CD14-positive monocyte (primary cell): ENCODE measurements around the gene LKAAEAR1. TPM values are rescaled to one million over a fixed set of nuclear protein-coding genes. Genes with fewer than 3 reads are reported as not detected.

Source experiments
- DNase-seq, 3 donors: peaks; one replicate each; pipeline ENCODE4 v3.0.0-alpha.2; 2011 to 2022
- H2AFZ ChIP-seq: 2 replicates; pipeline ENCODE4 v1.6.0; 2012; ENCODE audit warnings: mild to moderate bottlenecking, low read depth, low read length, inconsistent platforms; ENCODE audit not compliant: insufficient read depth, poor library complexity, severe bottlenecking
- H3K27ac ChIP-seq, 2 donors: 1 replicate in 1 of 2; 2 replicates in 1 of 2; pipeline ENCODE4 v1.5.1; 2012 to 2013; ENCODE audit warnings: low read length in 2 of 2, control low read depth in 1 of 2, inconsistent platforms in 1 of 2, low read depth in 1 of 2, mild to moderate bottlenecking in 1 of 2
- H3K27me3 ChIP-seq, 2 donors: one replicate each; pipeline versions ENCODE4 v1.6.0 to v1.6.1; 2011 to 2013; ENCODE audit warnings: low read length in 2 of 2; ENCODE audit not compliant: control insufficient read depth in 2 of 2, insufficient read depth in 2 of 2
- H3K36me3 ChIP-seq, 2 donors: replicated peaks in 1 of 2; 1 replicate in 1 of 2; 2 replicates in 1 of 2; pipeline versions ENCODE4 v1.5.1 to v1.6.1; 2012 to 2013; ENCODE audit warnings: low read length in 2 of 2, control low read depth in 1 of 2, inconsistent platforms in 1 of 2, mild to moderate bottlenecking in 1 of 2; ENCODE audit not compliant: insufficient read depth in 2 of 2, control insufficient read depth in 1 of 2
- H3K4me1 ChIP-seq, 2 donors: 1 replicate in 1 of 2; 2 replicates in 1 of 2; pipeline versions ENCODE4 v1.5.1 to v1.6.1; 2012 to 2013; ENCODE audit warnings: low read length in 2 of 2, control low read depth in 1 of 2, inconsistent platforms in 1 of 2, mild to moderate bottlenecking in 1 of 2, moderate library complexity in 1 of 2; ENCODE audit not compliant: insufficient read depth in 2 of 2, control insufficient read depth in 1 of 2
- H3K4me2 ChIP-seq: replicated peaks from 2 replicates; pipeline ENCODE3; 2012; ENCODE audit warnings: low read length, moderate library complexity, mild to moderate bottlenecking; ENCODE audit not compliant: poor library complexity, severe bottlenecking; ENCODE audit errors: extremely low read depth
- H3K4me3 ChIP-seq, 3 experiments: fragments of 200-600 bp in 1 of 3; sonication (generic) in 1 of 3; replicated peaks in 1 of 3; 1 replicate in 2 of 3; 2 replicates in 1 of 3; pipeline ENCODE4 v1.5.1; 2011 to 2013; ENCODE audit warnings: low read length in 3 of 3, mild to moderate bottlenecking in 3 of 3, control low read depth in 2 of 3, low read depth in 2 of 3, inconsistent platforms in 1 of 3, moderate library complexity in 1 of 3
- H3K79me2 ChIP-seq: 2 replicates; pipeline ENCODE4 v1.6.0; 2012; ENCODE audit warnings: mild to moderate bottlenecking, control low read depth, inconsistent platforms, low read length, moderate library complexity; ENCODE audit not compliant: insufficient read depth
- H3K9ac ChIP-seq: 2 replicates; pipeline ENCODE4 v1.6.0; 2017; ENCODE audit warnings: low read length, mild to moderate bottlenecking; ENCODE audit not compliant: insufficient read depth, poor library complexity, severe bottlenecking
- H3K9me3 ChIP-seq, 2 donors: replicated peaks in 1 of 2; 1 replicate in 1 of 2; 2 replicates in 1 of 2; pipeline versions ENCODE4 v1.5.1 to v1.6.1; 2012 to 2013; ENCODE audit warnings: low read length in 2 of 2, control low read depth in 1 of 2; ENCODE audit not compliant: control insufficient read depth in 1 of 2, insufficient read depth in 1 of 2
- H4K20me1 ChIP-seq: 2 replicates; pipeline ENCODE4 v1.6.0; 2012; ENCODE audit warnings: mild to moderate bottlenecking, low read length, control low read depth, moderate library complexity; ENCODE audit not compliant: insufficient read depth
- H3K27ac Mint-ChIP-seq, 7 donors: one replicate each; pipeline ENCODE4 v1.8.0; 2020; ENCODE audit warnings: mild to moderate bottlenecking in 7 of 7, mixed read lengths in 7 of 7, moderate library complexity in 6 of 7, inconsistent platforms in 2 of 7
- H3K27me3 Mint-ChIP-seq, 3 donors: one replicate each; pipeline ENCODE4 v1.8.0; 2021 to 2022; ENCODE audit warnings: low read depth in 3 of 3, mild to moderate bottlenecking in 3 of 3, mixed read lengths in 3 of 3, moderate library complexity in 3 of 3, inconsistent platforms in 1 of 3
- H3K36me3 Mint-ChIP-seq, 2 donors: one replicate each; pipeline ENCODE4 v1.8.0; 2020; ENCODE audit warnings: mixed read lengths in 2 of 2, inconsistent platforms in 1 of 2, mild to moderate bottlenecking in 1 of 2
- H3K4me1 Mint-ChIP-seq: one replicate; pipeline ENCODE4 v1.8.0; 2020; ENCODE audit warnings: mild to moderate bottlenecking, mixed read lengths
- H3K4me3 Mint-ChIP-seq, 2 donors: one replicate each; pipeline ENCODE4 v1.8.0; 2020; ENCODE audit warnings: mild to moderate bottlenecking in 2 of 2, mixed read lengths in 2 of 2, moderate library complexity in 1 of 2
- H3K9me3 Mint-ChIP-seq, 7 donors: one replicate each; pipeline ENCODE4 v1.8.0; 2020 to 2022; ENCODE audit warnings: mixed read lengths in 7 of 7, mild to moderate bottlenecking in 6 of 7, moderate library complexity in 6 of 7, inconsistent platforms in 2 of 7
- WGBS: methylation state at CpG from one replicate; pipeline ENCODE4 v1.1.5; 2013; ENCODE audit warnings: missing lambda C conversion rate; ENCODE audit not compliant: insufficient coverage; 5-methylcytosine and 5-hydroxymethylcytosine counted together
- intact Hi-C, 2 donors: fragments of 100-400 bp; cut with micrococcal nuclease; formaldehyde crosslinking; loops; one replicate each; pipeline versions ENCODE4 v1.15.0 to v1.15.1; 2023
- polyA plus RNA-seq, 3 donors: library from polyadenylated mRNA; depleted of rRNA in 1 of 3; unstranded in 2 of 3; stranded (reverse) in 1 of 3; fragments of 300-500 nt in 2 of 3; fragments of >200 nt in 1 of 3; fragmentation: Illumina TruSeq in 2 of 3; gene quantifications; 1 replicate in 2 of 3; 2 replicates in 1 of 3; pipeline ENCODE4 v1.2.3, GENCODE V29; 2012 to 2021
- TF ChIP-seq, protein P1 (sequence below): fragments of 200-600 bp; IDR thresholded peaks from one replicate; pipeline ENCODE4 v1.8.0; 2022; ENCODE audit warnings: antibody characterized with exemption, mild to moderate bottlenecking

LKAAEAR1 gene
- polyA plus RNA-seq, 3 donors = 0.61 to 0.86 (median 0.64) TPM

DNA sequence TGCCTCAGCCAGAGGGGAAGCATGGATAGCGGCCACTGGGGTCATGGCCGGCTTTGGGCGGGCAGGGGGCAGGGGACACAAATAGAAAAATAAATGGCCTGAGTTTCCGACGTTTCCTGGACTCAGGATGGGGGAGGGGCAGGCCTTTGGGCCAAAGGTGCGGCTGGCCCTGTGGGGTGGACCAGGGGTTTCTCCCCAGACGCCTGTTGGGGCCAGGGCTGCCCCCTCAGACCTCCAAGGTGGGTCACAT lies 27.6 kb downstream of the LKAAEAR1 start:
- Histone ChIP-seq H3K4me2 (no peak overlapping the region), H3K9me3 (no peaks in the 10 kb centered on the region), H4K20me1 (no peaks in the 10 kb centered on the region), H3K9ac (no peak overlapping the region), H2AFZ (no peak overlapping the region), H3K79me2 (no peaks in the 10 kb centered on the region), H3K4me3 (no peak overlapping the region), H3K27me3 (peaks cover 0 to 39% of the 10 kb centered on the region in 2 donors), H3K36me3 (no peaks in the 10 kb centered on the region), H3K27ac (no peak overlapping the region), H3K4me1 (peaks cover 10 to 14% of the 10 kb centered on the region in 2 donors)
- TF ChIP-seq, protein P1, sequence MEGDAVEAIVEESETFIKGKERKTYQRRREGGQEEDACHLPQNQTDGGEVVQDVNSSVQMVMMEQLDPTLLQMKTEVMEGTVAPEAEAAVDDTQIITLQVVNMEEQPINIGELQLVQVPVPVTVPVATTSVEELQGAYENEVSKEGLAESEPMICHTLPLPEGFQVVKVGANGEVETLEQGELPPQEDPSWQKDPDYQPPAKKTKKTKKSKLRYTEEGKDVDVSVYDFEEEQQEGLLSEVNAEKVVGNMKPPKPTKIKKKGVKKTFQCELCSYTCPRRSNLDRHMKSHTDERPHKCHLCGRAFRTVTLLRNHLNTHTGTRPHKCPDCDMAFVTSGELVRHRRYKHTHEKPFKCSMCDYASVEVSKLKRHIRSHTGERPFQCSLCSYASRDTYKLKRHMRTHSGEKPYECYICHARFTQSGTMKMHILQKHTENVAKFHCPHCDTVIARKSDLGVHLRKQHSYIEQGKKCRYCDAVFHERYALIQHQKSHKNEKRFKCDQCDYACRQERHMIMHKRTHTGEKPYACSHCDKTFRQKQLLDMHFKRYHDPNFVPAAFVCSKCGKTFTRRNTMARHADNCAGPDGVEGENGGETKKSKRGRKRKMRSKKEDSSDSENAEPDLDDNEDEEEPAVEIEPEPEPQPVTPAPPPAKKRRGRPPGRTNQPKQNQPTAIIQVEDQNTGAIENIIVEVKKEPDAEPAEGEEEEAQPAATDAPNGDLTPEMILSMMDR = no peak
- Mint-ChIP-seq H3K27me3 (peaks cover 35 to 61% (median 38%) of the 10 kb centered on the region in 3 donors), H3K4me3 (no peak overlapping the region), H3K4me1 (peaks cover 19% of the 10 kb centered on the region), H3K36me3 (peaks cover 0 to 3% of the 10 kb centered on the region in 2 donors), H3K9me3 (peaks cover 0 to 3% (median 0%) of the 10 kb centered on the region in 7 donors), H3K27ac (no peak overlapping the region)
- no peak for DNase-seq
- 60% methylated on average over 4 of the region's 7 CpGs for WGBS
- intact Hi-C loops = no loop called here

DNA sequence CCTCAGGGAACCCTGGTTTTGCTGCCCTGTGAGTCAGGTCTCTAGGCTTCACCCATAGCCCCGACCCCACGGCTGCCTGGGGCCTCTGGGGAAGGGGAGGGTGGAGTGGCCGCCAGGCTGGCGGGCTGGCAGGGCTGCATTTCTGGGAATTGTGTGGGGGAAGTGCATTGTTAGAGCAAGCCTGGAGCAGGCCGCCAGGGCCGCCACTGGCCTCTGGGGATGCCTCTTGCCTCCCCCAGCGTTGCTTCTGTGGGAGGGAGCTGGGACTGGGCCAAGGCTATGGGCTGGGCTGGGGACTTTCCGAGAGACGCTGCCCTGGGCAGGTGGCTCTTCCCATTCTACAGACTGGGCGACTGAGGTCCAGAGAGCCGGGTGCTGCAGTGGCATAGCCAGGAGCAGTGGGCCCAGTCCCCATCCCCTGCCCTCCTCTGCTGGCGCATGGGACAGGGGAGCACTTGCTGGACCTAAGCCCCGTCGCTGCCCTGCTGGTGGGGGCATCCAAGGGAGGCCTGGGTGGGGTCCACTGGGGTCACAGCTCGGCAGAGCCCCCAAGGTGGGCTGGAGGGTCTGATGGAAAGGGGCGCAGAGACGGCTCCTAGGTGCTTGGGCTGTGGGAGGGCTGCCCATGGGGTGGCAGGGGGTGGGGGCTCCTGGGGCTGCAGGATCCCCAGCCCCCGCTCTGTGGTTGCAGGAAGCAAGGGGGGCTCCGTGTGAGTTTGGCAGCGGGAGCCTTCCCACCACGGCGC lies 28.1 kb downstream of the LKAAEAR1 start:
- no peak overlapping the region for H3K4me3 ChIP-seq
- peaks cover 0 to 40% of the 10 kb centered on the region in 2 donors for H3K27me3 ChIP-seq
- peaks cover 0 to 3% (median 0%) of the 10 kb centered on the region in 7 donors for H3K9me3 Mint-ChIP-seq

More for the DNA sequence above, 28.1 kb downstream of the LKAAEAR1 start:
- no peaks in the 10 kb centered on the region for H3K36me3 ChIP-seq
- H4K20me1 ChIP-seq = no peaks in the 10 kb centered on the region
- Mint-ChIP-seq H3K27me3 (peaks cover 38 to 66% (median 43%) of the 10 kb centered on the region in 3 donors), H3K4me3 (no peak overlapping the region), H3K4me1 (peaks cover 19% of the 10 kb centered on the region), H3K36me3 (peaks cover 0 to 3% of the 10 kb centered on the region in 2 donors), H3K27ac (no peak overlapping the region)
- 43% methylated on average over 21 of the region's 22 CpGs for WGBS
- H3K9me3 ChIP-seq = no peaks in the 10 kb centered on the region
- intact Hi-C loops = no loop called here
- H3K4me1 ChIP-seq = peaks cover 10 to 14% of the 10 kb centered on the region in 2 donors
- H3K9ac ChIP-seq = no peak overlapping the region
- H2AFZ ChIP-seq = no peak overlapping the region
- no peaks in the 10 kb centered on the region for H3K79me2 ChIP-seq
- no peak for DNase-seq
- no peak overlapping the region for H3K27ac ChIP-seq
- TF ChIP-seq, protein P1 = no peak
- no peak overlapping the region for H3K4me2 ChIP-seq
